GM10266 (cell line): Measurements from ENCODE around the gene ANAPC4.
"Not testable (repeated sequence)": the region's sequence is repeated elsewhere in the genome, so short reads cannot be mapped to it uniquely, and the experiment has no call there.

Source experiments
- DNase-seq: peaks from one replicate; pipeline ENCODE4 v3.0.0; 2012; ENCODE audit errors: extremely low spot score
- TF ChIP-seq, protein P1 (sequence below): IDR thresholded peaks from 2 replicates; pipeline ENCODE4 v1.5.1; 2012; ENCODE audit warnings: mild to moderate bottlenecking, low read depth; ENCODE audit not compliant: control insufficient read depth, insufficient read depth; ENCODE audit errors: missing control alignments

Gene ANAPC4

DNA sequence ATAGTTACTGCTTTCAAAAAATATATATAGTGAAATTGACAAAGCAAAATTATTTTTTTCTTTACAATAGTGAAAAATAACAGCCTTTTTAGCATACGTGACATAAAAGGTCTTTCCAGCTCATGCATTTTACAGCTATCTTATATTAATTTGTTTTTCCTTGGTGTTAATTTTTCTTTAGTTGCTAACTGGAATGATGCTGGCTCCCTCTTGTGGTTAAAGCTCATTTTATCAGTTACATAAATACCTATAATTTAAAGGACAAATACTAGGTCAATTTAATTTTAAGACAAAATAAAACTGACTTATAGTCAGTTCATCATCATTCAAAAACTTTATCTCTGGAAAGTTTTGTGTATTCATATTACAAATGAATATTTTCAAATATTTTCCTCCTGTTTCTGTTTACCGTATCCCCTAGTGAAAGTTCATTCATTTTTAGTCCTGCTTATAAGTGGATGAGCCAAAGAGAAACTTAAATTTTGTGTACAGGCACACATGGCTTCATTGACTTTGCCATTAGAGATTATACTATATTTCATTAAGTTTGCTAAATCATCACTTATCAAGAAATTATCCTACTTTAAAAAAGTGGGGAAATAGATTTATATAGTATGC lies 9.9 kb upstream of the ANAPC4 start:
- no peak for DNase-seq
- TF ChIP-seq, protein P1, sequence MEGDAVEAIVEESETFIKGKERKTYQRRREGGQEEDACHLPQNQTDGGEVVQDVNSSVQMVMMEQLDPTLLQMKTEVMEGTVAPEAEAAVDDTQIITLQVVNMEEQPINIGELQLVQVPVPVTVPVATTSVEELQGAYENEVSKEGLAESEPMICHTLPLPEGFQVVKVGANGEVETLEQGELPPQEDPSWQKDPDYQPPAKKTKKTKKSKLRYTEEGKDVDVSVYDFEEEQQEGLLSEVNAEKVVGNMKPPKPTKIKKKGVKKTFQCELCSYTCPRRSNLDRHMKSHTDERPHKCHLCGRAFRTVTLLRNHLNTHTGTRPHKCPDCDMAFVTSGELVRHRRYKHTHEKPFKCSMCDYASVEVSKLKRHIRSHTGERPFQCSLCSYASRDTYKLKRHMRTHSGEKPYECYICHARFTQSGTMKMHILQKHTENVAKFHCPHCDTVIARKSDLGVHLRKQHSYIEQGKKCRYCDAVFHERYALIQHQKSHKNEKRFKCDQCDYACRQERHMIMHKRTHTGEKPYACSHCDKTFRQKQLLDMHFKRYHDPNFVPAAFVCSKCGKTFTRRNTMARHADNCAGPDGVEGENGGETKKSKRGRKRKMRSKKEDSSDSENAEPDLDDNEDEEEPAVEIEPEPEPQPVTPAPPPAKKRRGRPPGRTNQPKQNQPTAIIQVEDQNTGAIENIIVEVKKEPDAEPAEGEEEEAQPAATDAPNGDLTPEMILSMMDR = peak; percentile 49

DNA sequence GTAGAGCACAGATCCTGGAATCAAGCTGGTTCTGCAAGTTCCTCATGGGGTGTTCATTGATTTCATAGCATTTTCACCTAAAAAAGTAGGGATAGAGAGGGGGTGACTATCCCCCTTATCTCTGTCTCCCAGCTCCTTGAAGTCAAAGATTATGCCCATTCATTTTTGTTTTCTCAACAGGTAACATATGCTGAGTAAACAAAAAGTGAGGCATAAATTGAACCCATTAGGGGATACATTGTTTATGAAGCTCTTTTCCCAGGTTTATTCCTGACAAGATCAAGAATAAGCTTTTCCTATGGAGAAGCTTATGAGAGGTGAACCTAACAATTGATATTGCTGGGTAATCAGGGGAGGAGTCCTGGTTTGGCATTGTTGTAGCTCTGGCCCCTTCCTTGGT lies 9.2 kb upstream of the ANAPC4 start:
- TF ChIP-seq, protein P1 = no peak
- DNase-seq = no peak

DNA sequence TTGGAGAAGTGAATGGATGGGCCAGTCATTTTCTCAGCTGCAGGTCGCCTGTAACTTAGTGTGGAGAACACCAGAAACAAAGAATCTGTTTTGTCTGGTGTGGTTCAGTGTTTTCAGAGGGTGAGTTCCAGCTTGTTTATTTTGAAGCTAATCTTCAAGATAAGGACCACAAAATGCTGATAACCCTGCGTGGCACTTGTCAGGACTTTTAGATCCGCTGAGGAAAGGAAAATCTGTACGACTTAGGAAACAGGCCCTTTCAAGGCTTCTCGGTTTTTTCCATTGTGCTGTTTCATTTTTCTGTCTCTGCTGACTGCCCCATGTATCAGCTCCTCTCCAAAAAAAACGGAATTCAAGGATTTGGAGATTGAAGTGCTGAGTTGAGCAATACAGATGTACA lies 8.7 kb upstream of the ANAPC4 start:
- DNase-seq = no peak
- TF ChIP-seq, protein P1 = no peak

DNA sequence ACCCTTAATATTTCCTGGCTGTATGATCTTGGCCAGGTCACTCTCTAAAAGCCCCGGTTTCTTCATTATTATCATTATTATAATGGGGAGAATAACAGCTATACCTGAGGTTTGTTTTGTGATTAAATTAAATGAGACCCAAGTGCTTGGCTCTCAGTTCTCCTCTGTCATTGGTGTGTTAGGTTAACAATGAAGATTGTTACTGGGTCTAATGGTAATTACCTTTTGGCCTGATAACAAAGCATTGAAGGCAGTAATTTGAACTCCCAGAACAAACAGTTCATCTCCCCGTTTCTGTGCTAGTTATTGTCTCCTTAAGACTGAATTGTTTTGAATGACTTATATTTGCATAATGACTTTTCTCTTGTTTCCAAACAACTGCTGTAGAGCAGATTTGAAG lies 6.8 kb upstream of the ANAPC4 start:
- DNase-seq = no peak

DNA sequence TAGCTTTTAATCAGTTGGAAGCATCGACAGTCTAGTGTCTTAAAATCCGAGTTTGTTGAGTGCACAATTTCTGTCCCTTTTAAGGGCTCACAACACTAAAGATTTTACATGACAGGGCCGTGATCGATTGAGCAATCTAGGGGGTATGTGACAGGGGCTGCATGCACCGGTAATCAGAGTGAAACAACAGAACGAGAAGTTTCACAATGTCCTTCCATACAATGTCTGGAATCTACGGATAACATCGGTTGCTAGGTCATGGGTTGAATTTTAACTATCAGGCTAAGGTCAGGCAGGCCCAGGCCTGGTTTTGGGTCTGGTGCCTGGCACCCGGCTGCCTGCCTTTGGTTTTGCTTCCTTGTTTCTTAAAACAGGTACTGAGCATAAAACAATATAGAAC lies 4.5 kb upstream of the ANAPC4 start:
- DNase-seq = not testable (repeated sequence)

More for the DNA sequence above, 6.8 kb upstream of the ANAPC4 start:
- TF ChIP-seq, protein P1 = no peak

DNA sequence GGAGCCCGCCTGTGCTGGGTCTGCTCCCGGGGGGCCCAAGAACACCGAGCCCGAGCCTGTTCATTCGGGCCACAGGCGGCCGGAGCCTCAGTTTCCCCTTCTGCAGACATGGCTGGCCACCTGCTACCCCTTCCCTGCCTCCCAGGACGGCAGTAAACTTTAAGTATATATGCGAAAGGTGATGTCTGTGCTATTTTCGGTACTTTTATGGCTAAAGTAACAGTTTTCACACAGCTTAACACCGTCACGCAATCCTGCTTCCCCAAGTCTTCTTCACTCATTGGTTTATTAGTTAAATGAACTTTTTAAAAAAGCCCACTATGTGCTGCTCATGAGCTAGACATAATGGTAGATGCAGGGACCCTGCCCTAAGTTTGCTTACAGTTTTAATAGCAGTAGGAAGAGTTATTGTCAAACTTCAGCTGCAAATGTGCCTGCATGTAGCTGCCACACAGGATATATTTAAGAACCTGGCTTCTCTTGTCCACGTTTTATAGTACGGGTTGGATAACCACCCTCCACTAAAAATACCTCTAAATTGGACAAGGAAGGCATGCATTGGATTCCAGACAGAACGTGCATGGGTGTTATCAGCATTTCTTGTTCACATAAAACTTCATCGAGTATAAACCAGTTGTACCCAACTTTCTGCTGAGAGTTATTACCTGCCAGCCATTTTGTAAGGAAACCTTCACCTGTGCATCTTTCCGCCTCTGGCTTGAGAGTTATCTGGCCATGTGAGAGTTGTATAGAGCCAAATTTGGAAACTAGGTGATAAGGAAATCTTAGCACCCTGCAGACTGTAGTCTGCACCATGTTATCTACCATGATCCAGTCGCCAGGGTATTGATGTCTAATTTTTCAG lies 741 bp downstream of the ANAPC4 start:
- peak; percentile 24 for DNase-seq
- TF ChIP-seq, protein P1 = no peak

DNA sequence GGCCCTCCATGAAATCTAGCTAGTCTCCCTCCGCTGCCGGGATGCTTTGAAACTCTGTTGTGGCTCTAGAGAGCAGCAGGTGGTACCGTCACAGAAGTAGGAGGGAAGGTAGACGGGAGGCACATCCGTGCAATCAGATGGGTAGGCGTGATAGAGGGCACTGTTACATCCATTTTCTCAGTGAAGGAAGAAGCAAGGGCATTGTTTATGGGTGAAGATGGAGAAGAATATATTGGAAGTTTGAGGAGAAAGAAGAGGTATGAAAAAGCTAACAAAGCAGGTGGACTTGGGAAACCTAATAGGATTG lies 1.3 kb downstream of the ANAPC4 start:
- TF ChIP-seq, protein P1 = no peak
- no peak for DNase-seq
